ENCODE results near the gene DLG2. TPM values are rescaled to one million over a fixed set of nuclear protein-coding genes. Genes with fewer than 3 reads are reported as not detected.

DLG2 gene
- total RNA-seq, 1 donor from 2014 or later = 6.7 TPM

- Mint-ChIP-seq H3K9me3 (no peaks in the 10 kb centered on the region), H3K27ac (no peak overlapping the region), H3K27me3 (ENCODE audit: low read depth) (peaks cover 3% of the 10 kb centered on the region), H3K4me1 (no peaks in the 10 kb centered on the region), H3K4me3 (no peak overlapping the region), H3K36me3 (no peaks in the 10 kb centered on the region)
- DNase-seq (ENCODE audit: low spot score in 2 of 2, unreplicated experiment in 2 of 2) = no peak
- TF ChIP-seq CTCF (IDR thresholded peaks at IDR 0.05; ENCODE audit: unreplicated experiment) = no peak
Measured at GRCh38 chr11:83840326-83840725, 1786.8 kb downstream of the DLG2 start.

- no peaks in the 10 kb centered on the region for H3K36me3 Mint-ChIP-seq
- H3K27ac Mint-ChIP-seq = no peak overlapping the region
- H3K9me3 Mint-ChIP-seq = no peaks in the 10 kb centered on the region
- H3K4me3 Mint-ChIP-seq = no peak overlapping the region
- peak; percentile 23 to 53 for DNase-seq (ENCODE audit: low spot score in 2 of 2, unreplicated experiment in 2 of 2)
- peak; percentile 54 for TF ChIP-seq CTCF (IDR thresholded peaks at IDR 0.05; ENCODE audit: unreplicated experiment)
- no peaks in the 10 kb centered on the region for H3K4me1 Mint-ChIP-seq
- peaks cover 21% of the 10 kb centered on the region for H3K27me3 Mint-ChIP-seq (ENCODE audit: low read depth)
Measured at GRCh38 chr11:83836883-83837654, 1790.1 kb downstream of the DLG2 start.

- H3K27me3 Mint-ChIP-seq (ENCODE audit: low read depth) = peaks cover 24% of the 10 kb centered on the region
- H3K27ac Mint-ChIP-seq = no peak overlapping the region
- no peaks in the 10 kb centered on the region for H3K4me1 Mint-ChIP-seq
- TF ChIP-seq CTCF (IDR thresholded peaks at IDR 0.05; ENCODE audit: unreplicated experiment) = no peak
- no peaks in the 10 kb centered on the region for H3K9me3 Mint-ChIP-seq
- no peak for DNase-seq (ENCODE audit: low spot score in 2 of 2, unreplicated experiment in 2 of 2)
- H3K36me3 Mint-ChIP-seq = no peaks in the 10 kb centered on the region
- H3K4me3 Mint-ChIP-seq = no peak overlapping the region
Measured at GRCh38 chr11:83836065-83836464, 1791.1 kb downstream of the DLG2 start.

- no peak for DNase-seq (ENCODE audit: low spot score in 2 of 2, unreplicated experiment in 2 of 2)
- no peak for TF ChIP-seq CTCF (IDR thresholded peaks at IDR 0.05; ENCODE audit: unreplicated experiment)
- Mint-ChIP-seq H3K27ac (no peak overlapping the region), H3K27me3 (ENCODE audit: low read depth) (peaks cover 24% of the 10 kb centered on the region), H3K4me1 (no peaks in the 10 kb centered on the region), H3K36me3 (no peaks in the 10 kb centered on the region), H3K4me3 (no peak overlapping the region), H3K9me3 (no peaks in the 10 kb centered on the region)
Measured at GRCh38 chr11:83835423-83835822, 1791.7 kb downstream of the DLG2 start.

GRCh38 chr11:83831929-83832328 lies 1795.2 kb downstream of the DLG2 start:
- DNase-seq (ENCODE audit: low spot score in 2 of 2, unreplicated experiment in 2 of 2) = no peak
- Mint-ChIP-seq H3K27ac (no peak overlapping the region), H3K36me3 (no peaks in the 10 kb centered on the region), H3K4me3 (no peak overlapping the region), H3K9me3 (no peaks in the 10 kb centered on the region), H3K4me1 (no peaks in the 10 kb centered on the region), H3K27me3 (ENCODE audit: low read depth) (peaks cover 26% of the 10 kb centered on the region)
- TF ChIP-seq CTCF (IDR thresholded peaks at IDR 0.05; ENCODE audit: unreplicated experiment) = no peak

Data from mesothelial cell of epicardium (in vitro differentiated cells).